HepG2 (cell line): ENCODE measurements around the gene PGM3. TPM values are rescaled to one million over a fixed set of nuclear protein-coding genes. Genes with fewer than 3 reads are reported as not detected.

Experiments used
- ATAC-seq: fragments of 200-7000 bp; cut with Tn5 transposase; 3 replicates; pipeline ENCODE4 v1.9.1; 2020; ENCODE audit warnings: mild to moderate bottlenecking, moderate library complexity
- BruUV-seq: library from RNA; stranded (reverse); fragments of 400-500 nt; replicated peaks from 2 replicates; lab custom pipeline; 2021; lab: Mats Ljungman, UMichigan
- CTCF ChIA-PET: fragments of 300-600 bp; formaldehyde crosslinking; extraction: SDS; loops from one replicate; lab custom pipeline; 2021; ENCODE audit warnings: low total read pairs, inconsistent platforms, low intra/inter-chr PET ratio; lab: Yijun Ruan, JAX
- POLR2A ChIA-PET: fragments of 350-600 bp; sonication (Branson Sonifier 250); formaldehyde crosslinking; loops from one replicate; lab custom pipeline; 2020; ENCODE audit warnings: antibody characterized with exemption, inconsistent platforms; lab: Yijun Ruan, JAX
- DNase-seq: peaks from one replicate; pipeline ENCODE4 v3.0.0-alpha.2; 2015; ENCODE audit warnings: low spot score
- FAIRE-seq: peaks from 3 replicates; lab custom pipeline; 2011; peaks lifted over from hg19 to GRCh38; lab: Jason Lieb, UNC
- H2AFZ ChIP-seq: one replicate; pipeline ENCODE4 v1.6.1; 2011; ENCODE audit warnings: low read length, inconsistent platforms
- H3K27ac ChIP-seq: fragments of 300-600 bp; 3 replicates; pipeline ENCODE4 v1.8.0; 2011; ENCODE audit warnings: mixed run types, mild to moderate bottlenecking, mixed read lengths, low read length, inconsistent platforms; ENCODE audit not compliant: insufficient read depth; ENCODE audit errors: extremely low read length
- H3K27me3 ChIP-seq, 2 experiments: fragments of 200-600 bp in 1 of 2; 2 replicates in 1 of 2; 3 replicates in 1 of 2; pipeline versions ENCODE4 v1.6.0 to v1.8.0; 2011; ENCODE audit warnings: low read length in 2 of 2, mild to moderate bottlenecking in 2 of 2, moderate library complexity in 2 of 2, inconsistent platforms in 1 of 2; ENCODE audit not compliant: insufficient read depth in 2 of 2, control insufficient read depth in 1 of 2
- H3K36me3 ChIP-seq, 2 experiments: fragments of 200-600 bp in 1 of 2; replicated peaks in 1 of 2; 2 replicates in 1 of 2; 3 replicates in 1 of 2; pipeline versions ENCODE4 v1.5.1 to v1.8.0; 2011; ENCODE audit warnings: low read length in 2 of 2, inconsistent platforms in 1 of 2; ENCODE audit not compliant: insufficient read depth in 2 of 2, control insufficient read depth in 1 of 2
- H3K4me1 ChIP-seq: 2 replicates; pipeline ENCODE4 v1.5.1; 2012; ENCODE audit warnings: low read length, inconsistent platforms; ENCODE audit not compliant: insufficient read depth
- H3K4me2 ChIP-seq: 2 replicates; pipeline ENCODE4 v1.6.0; 2011; ENCODE audit warnings: low read depth, low read length, inconsistent platforms
- H3K4me3 ChIP-seq, 3 experiments: fragments of 200-600 bp in 1 of 3; sonication (generic), shearing (Covaris generic) in 1 of 3; replicated peaks in 1 of 3; 2 replicates each; pipeline ENCODE4 v1.5.1; 2011 to 2016; ENCODE audit warnings: low read length in 3 of 3, inconsistent platforms in 2 of 3, low read depth in 2 of 3, mild to moderate bottlenecking in 2 of 3, control low read depth in 1 of 3, mixed read lengths in 1 of 3; ENCODE audit not compliant: insufficient read depth in 1 of 3
- H3K79me2 ChIP-seq: one replicate; pipeline ENCODE4 v1.6.1; 2011; ENCODE audit warnings: low read length, inconsistent platforms; ENCODE audit not compliant: insufficient read depth
- H3K9ac ChIP-seq: 2 replicates; pipeline ENCODE4 v1.6.0; 2011; ENCODE audit warnings: mild to moderate bottlenecking, low read depth, low read length, inconsistent platforms; ENCODE audit not compliant: insufficient read depth
- H3K9me3 ChIP-seq: 2 replicates; pipeline ENCODE4 v1.5.1; 2012; ENCODE audit warnings: mild to moderate bottlenecking, low read length
- H4K20me1 ChIP-seq: 2 replicates; pipeline ENCODE4 v1.6.0; 2011; ENCODE audit warnings: inconsistent platforms, mild to moderate bottlenecking, low read length, moderate library complexity; ENCODE audit not compliant: insufficient read depth
- ERF ChIP-seq: IDR thresholded peaks from 2 replicates; pipeline ENCODE4 v1.6.1; 2018; ENCODE audit warnings: missing biosample characterization, missing genetic modification reagents
- HNF4G ChIP-seq, 2 experiments: sonication (generic) in 1 of 2; formaldehyde crosslinking in 1 of 2; IDR thresholded peaks; 2 replicates each; pipeline versions ENCODE4 v1.4.0 to v1.6.1; 2011 to 2020; ENCODE audit warnings: borderline replicate concordance in 2 of 2, low read depth in 2 of 2, mild to moderate bottlenecking in 2 of 2, low read length in 1 of 2, missing genetic modification reagents in 1 of 2, moderate library complexity in 1 of 2
- HOXD1 ChIP-seq: sonication (generic); formaldehyde crosslinking; IDR thresholded peaks from 2 replicates; pipeline ENCODE4 v1.5.0; 2020; ENCODE audit warnings: missing genetic modification reagents
- POLR2AphosphoS5 ChIP-seq: IDR thresholded peaks from 2 replicates; pipeline ENCODE4 v1.6.1; 2012; ENCODE audit warnings: low read depth, low read length
- SIX1 ChIP-seq: sonication (generic); formaldehyde crosslinking; IDR thresholded peaks from 2 replicates; pipeline ENCODE4 v1.4.0; 2020; ENCODE audit warnings: missing genetic modification reagents, borderline replicate concordance
- SNRNP70 ChIP-seq: fragments of 200-400 bp; formaldehyde crosslinking; IDR thresholded peaks from 2 replicates; pipeline ENCODE4 v1.6.1; 2017; ENCODE audit warnings: mild to moderate bottlenecking, low read depth, low read length, moderate library complexity
- ZNF280D ChIP-seq: sonication (generic); formaldehyde crosslinking; IDR thresholded peaks from 2 replicates; pipeline ENCODE4 v1.5.1; 2020; ENCODE audit warnings: mild to moderate bottlenecking, missing genetic modification reagents
- ZNF432 ChIP-seq: sonication (generic); formaldehyde crosslinking; IDR thresholded peaks from 2 replicates; pipeline ENCODE4 v1.5.0; 2020; ENCODE audit warnings: missing genetic modification reagents, mild to moderate bottlenecking, borderline replicate concordance
- ZNF552 ChIP-seq: sonication (generic); formaldehyde crosslinking; IDR thresholded peaks from 2 replicates; pipeline ENCODE4 v1.9.0; 2022; ENCODE audit warnings: missing genetic modification reagents, mild to moderate bottlenecking, borderline replicate concordance
- ZNF841 ChIP-seq: sonication (generic); formaldehyde crosslinking; IDR thresholded peaks from 2 replicates; pipeline ENCODE4 v1.8.1; 2023; ENCODE audit warnings: missing genetic modification reagents, borderline replicate concordance
- WGBS: methylation state at CpG from one replicate; pipeline ENCODE4 v1.1.6; 2017; ENCODE audit warnings: low lambda C conversion rate; 5-methylcytosine and 5-hydroxymethylcytosine counted together
- in situ Hi-C: cut with HindIII; loops from 2 replicates; pipeline ENCODE4 v1.10.0; 2017; ENCODE audit warnings: low pct_unique_long_range_greater_than_20kb; ENCODE audit not compliant: extremely low pct_ligation_motif_present
- intact Hi-C: fragments of 100-400 bp; cut with micrococcal nuclease; formaldehyde crosslinking; loops from one replicate; pipeline ENCODE4 v1.10.0; 2022; ENCODE audit not compliant: unreplicated experiment
- polyA plus RNA-seq, 8 experiments: library from polyadenylated mRNA; depleted of rRNA in 3 of 8; stranded (reverse) in 7 of 8; unstranded in 1 of 8; fragments of >200 nt; fragmentation: Illumina TruSeq in 4 of 8; extraction: Trizol in 4 of 8; gene quantifications; 2 replicates each; pipeline versions ENCODE4 v1.2.1 to v1.2.3, GENCODE V29; 2011 to 2016; ENCODE audit warnings: low read depth in 4 of 8, missing spikeins in 1 of 8, mixed read lengths in 1 of 8; ENCODE audit not compliant: insufficient read depth in 1 of 8
- total RNA-seq, 5 experiments: library from RNA; depleted of rRNA; stranded (reverse); fragments of >200 nt; fragmentation: Illumina TruSeq; extraction: Trizol; gene quantifications; 2 replicates each; pipeline ENCODE4 v1.2.3, GENCODE V29; 2016; ENCODE audit warnings: low read depth in 1 of 5

PGM3 gene
- total and polyA plus RNA-seq, 2 of the 13 experiments (the other 11 are each of a cell fraction or from before 2014, with no cell fraction given), result 72.5 to 163 TPM

DNA sequence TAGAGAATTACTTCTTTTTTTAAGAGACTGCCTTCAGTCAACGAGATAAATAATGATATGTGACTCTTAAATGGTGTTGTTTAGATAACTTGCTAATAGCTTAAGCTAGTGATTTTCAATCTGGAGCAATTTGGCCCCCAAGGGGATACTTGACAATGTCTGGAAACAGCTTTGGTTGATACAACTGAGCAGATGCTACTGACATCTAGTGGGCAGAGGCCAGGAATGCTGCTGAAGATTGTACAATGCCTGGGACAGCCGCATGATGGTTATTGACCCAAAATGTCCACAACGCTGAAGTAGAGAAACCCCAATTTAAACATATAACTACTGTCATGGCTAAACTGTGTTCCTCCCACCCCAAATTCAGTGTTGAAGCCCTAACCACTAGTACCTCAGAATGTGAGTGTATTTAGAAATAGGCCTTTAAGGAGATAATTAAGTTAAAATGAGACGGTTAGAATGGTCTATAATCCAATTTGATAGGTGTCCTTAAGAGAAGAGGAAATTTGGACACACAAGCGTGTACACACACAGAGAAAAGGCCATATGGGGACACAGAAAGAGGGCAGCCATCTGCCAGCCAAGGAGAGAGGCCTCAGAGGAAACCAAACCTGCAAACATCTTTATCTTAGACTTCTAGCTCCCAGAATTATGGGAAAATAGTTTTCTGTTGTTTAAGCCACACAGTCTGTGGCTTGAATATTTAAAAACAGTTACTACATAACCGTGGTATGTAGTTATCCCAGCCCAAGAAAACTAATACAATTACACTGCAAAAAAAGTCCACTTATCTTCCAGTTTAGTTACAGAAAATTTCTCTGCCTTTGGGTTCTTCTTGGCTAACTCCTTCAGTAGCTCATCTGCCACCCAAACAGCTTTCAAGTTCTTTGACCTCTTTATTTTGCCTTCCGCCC is 22.3 kb upstream of the PGM3 start (continued):
- TF ChIP-seq ZNF280D (CRISPR knock-in tag), result no peak
- no peak for TF ChIP-seq HOXD1 (CRISPR knock-in tag)
- TF ChIP-seq ZNF841 (CRISPR knock-in tag), result no peak
- TF ChIP-seq ERF (CRISPR knock-in tag), result 0 out of 2 replicates have a peak, but pooled peaks have one; percentile 25
- no peak for TF ChIP-seq POLR2AphosphoS5
- no peak for TF ChIP-seq ZNF552 (CRISPR knock-in tag)
- no peak for TF ChIP-seq ZNF432 (CRISPR knock-in tag)
- no peak for TF ChIP-seq SIX1
- TF ChIP-seq SNRNP70, result no peak
- TF ChIP-seq, all 625 proteins: peak for 23

GRCh38 chr6:83202031-83202430 is 9.0 kb upstream of the PGM3 start:
- H3K9ac ChIP-seq, result no peak overlapping the region
- intact Hi-C loops, result no loop called here
- in situ Hi-C loops, result no loop called here
- ATAC-seq, result no peak
- H3K36me3 ChIP-seq, result peaks cover 0 to 5% of the 10 kb centered on the region in 2 experiments; a peak in 3 of 5 replicates
- no peak overlapping the region for H2AFZ ChIP-seq
- no peaks in the 10 kb centered on the region for H4K20me1 ChIP-seq
- ChIA-PET POLR2A (no interaction called here), CTCF (no interaction called here)
- H3K4me2 ChIP-seq, result no peak overlapping the region
- no TSS peak for BruUV-seq
- H3K79me2 ChIP-seq, result no peaks in the 10 kb centered on the region
- no peak overlapping the region for H3K4me3 ChIP-seq
- no peaks in the 10 kb centered on the region for H3K27me3 ChIP-seq
- H3K4me1 ChIP-seq, result no peaks in the 10 kb centered on the region
- no peak for FAIRE-seq
- 74% methylated on average over 4 of the region's 4 CpGs for WGBS
- H3K27ac ChIP-seq, result no peak overlapping the region
- no peak for DNase-seq
- H3K9me3 ChIP-seq, result no peaks in the 10 kb centered on the region
- TF ChIP-seq HNF4G (IDR thresholded peaks at IDR 0.05; ENCODE audit: borderline replicate concordance, low read depth, low read length), result no peak
- no peak for TF ChIP-seq HNF4G (CRISPR knock-in tag; IDR thresholded peaks at IDR 0.05; ENCODE audit: borderline replicate concordance, low read depth)
